Endothelial cell of umbilical vein (primary cell): ENCODE results near the gene GPBAR1. TPM values are rescaled to one million over a fixed set of nuclear protein-coding genes. Genes with fewer than 3 reads are reported as not detected.

Experiments used
- BruUV-seq: library from RNA; stranded (reverse); fragments of 400-500 nt; replicated peaks from 2 replicates; lab custom pipeline; 2021; lab: Mats Ljungman, UMichigan
- CTCF ChIA-PET: fragments of 300-600, 350-600 bp; sonication (Branson Sonifier 250); formaldehyde crosslinking; loops from one replicate; lab custom pipeline; 2021; ENCODE audit warnings: antibody characterized with exemption, inconsistent platforms; lab: Charles Lee
- POLR2A ChIA-PET: fragments of 300-600, 350-600 bp; sonication (Branson Sonifier 250); formaldehyde crosslinking; loops from one replicate; lab custom pipeline; 2021; ENCODE audit warnings: antibody characterized with exemption, inconsistent platforms; lab: Charles Lee
- DNase-seq: peaks from one replicate; pipeline ENCODE4 v3.0.0-alpha.2; 2011; ENCODE audit warnings: low read depth, low spot score
- FAIRE-seq: peaks from 2 replicates; lab custom pipeline; 2011; peaks lifted over from hg19 to GRCh38; lab: Jason Lieb, UNC
- H2AFZ ChIP-seq: 2 replicates; pipeline ENCODE4 v1.6.0; 2012; ENCODE audit warnings: low read depth, low read length, control low read depth, inconsistent platforms
- H3K27ac ChIP-seq: 2 replicates; pipeline ENCODE4 v1.5.1; 2011; ENCODE audit warnings: low read depth, mild to moderate bottlenecking, control low read depth, low read length, moderate library complexity; ENCODE audit not compliant: insufficient read depth
- H3K27me3 ChIP-seq, 2 experiments: 2 replicates each; pipeline versions ENCODE4 v1.6.0 to v1.6.1; 2011; ENCODE audit warnings: low read length in 2 of 2, mixed read lengths in 1 of 2; ENCODE audit not compliant: control insufficient read depth in 2 of 2, insufficient read depth in 2 of 2
- H3K36me3 ChIP-seq, 2 experiments: 2 replicates in 1 of 2; 3 replicates in 1 of 2; pipeline ENCODE4 v1.5.1; 2011; ENCODE audit warnings: low read length in 2 of 2, mild to moderate bottlenecking in 1 of 2, moderate library complexity in 1 of 2; ENCODE audit not compliant: control insufficient read depth in 2 of 2, insufficient read depth in 2 of 2; ENCODE audit errors: extremely low read depth in 1 of 2
- H3K4me1 ChIP-seq: 3 replicates; pipeline ENCODE4 v1.5.1; 2011; ENCODE audit warnings: mild to moderate bottlenecking, low read length; ENCODE audit not compliant: control insufficient read depth, insufficient read depth; ENCODE audit errors: extremely low read depth
- H3K4me2 ChIP-seq: 2 replicates; pipeline ENCODE4 v1.6.1; 2011; ENCODE audit warnings: low read length, control low read depth, mixed read lengths; ENCODE audit not compliant: insufficient read depth
- H3K4me3 ChIP-seq, 3 experiments: fragments of 200-600 bp in 1 of 3; sonication (generic), shearing (Covaris generic) in 1 of 3; replicated peaks in 1 of 3; 2 replicates each; pipeline ENCODE4 v1.5.1; 2011 to 2016; ENCODE audit warnings: control low read depth in 3 of 3, low read length in 3 of 3, mild to moderate bottlenecking in 2 of 3, inconsistent platforms in 1 of 3, low read depth in 1 of 3, moderate library complexity in 1 of 3; ENCODE audit not compliant: insufficient read depth in 1 of 3
- H3K79me2 ChIP-seq: 2 replicates; pipeline ENCODE4 v1.6.0; 2012; ENCODE audit warnings: low read length, inconsistent platforms; ENCODE audit not compliant: control insufficient read depth, insufficient read depth
- H3K9ac ChIP-seq: replicated peaks from 2 replicates; pipeline ENCODE3; 2011; ENCODE audit warnings: low read length, control low read depth; ENCODE audit not compliant: insufficient read depth; ENCODE audit errors: extremely low read depth
- H3K9me1 ChIP-seq: replicated peaks from 3 replicates; pipeline ENCODE4 v1.6.0; 2011; ENCODE audit warnings: mild to moderate bottlenecking, low read length; ENCODE audit not compliant: control insufficient read depth, insufficient read depth; ENCODE audit errors: extremely low read depth
- H3K9me3 ChIP-seq: replicated peaks from 2 replicates; pipeline ENCODE4 v1.5.1; 2012; ENCODE audit warnings: low read length, inconsistent platforms; ENCODE audit not compliant: control insufficient read depth, insufficient read depth
- H4K20me1 ChIP-seq: replicated peaks from 2 replicates; pipeline ENCODE3; 2011; ENCODE audit warnings: mild to moderate bottlenecking, low read length; ENCODE audit not compliant: control insufficient read depth, insufficient read depth; ENCODE audit errors: extremely low read depth
- EZH2 ChIP-seq: IDR thresholded peaks from 2 replicates; pipeline ENCODE4 v1.6.1; 2012; ENCODE audit warnings: borderline replicate concordance, low read depth, mild to moderate bottlenecking, moderate library complexity, low read length, inconsistent platforms; ENCODE audit not compliant: severe bottlenecking
- FOS ChIP-seq: IDR thresholded peaks from 2 replicates; pipeline ENCODE4 v1.6.1; 2011; ENCODE audit warnings: mild to moderate bottlenecking, low read length, moderate library complexity, borderline replicate concordance; ENCODE audit not compliant: insufficient read depth
- GATA2 ChIP-seq: IDR thresholded peaks from 2 replicates; pipeline ENCODE4 v1.7.0; 2011; ENCODE audit warnings: low read depth, mild to moderate bottlenecking, moderate library complexity, mixed read lengths, low read length; ENCODE audit not compliant: insufficient read length, insufficient read depth
- JUN ChIP-seq: IDR thresholded peaks from 2 replicates; pipeline ENCODE4 v1.6.1; 2011; ENCODE audit warnings: borderline replicate concordance, low read depth; ENCODE audit not compliant: insufficient read length, insufficient read depth
- MYC ChIP-seq: IDR thresholded peaks from one replicate; pipeline ENCODE4 v1.6.1; 2011; ENCODE audit warnings: mild to moderate bottlenecking, low read depth, low read length
- POLR2A ChIP-seq: IDR thresholded peaks from 2 replicates; pipeline ENCODE4 v1.6.1; 2012; ENCODE audit warnings: low read depth, mild to moderate bottlenecking, control low read depth, low read length
- POLR2AphosphoS5 ChIP-seq: IDR thresholded peaks from 2 replicates; pipeline ENCODE4 v1.6.1; 2012; ENCODE audit warnings: low read depth, mild to moderate bottlenecking, control low read depth, low read length, moderate library complexity; ENCODE audit not compliant: insufficient read depth
- dilution Hi-C: fragments of 300-500 bp; cut with MboI; formaldehyde crosslinking; loops from one replicate; pipeline ENCODE4 v1.15.0; 2019; ENCODE audit warnings: low sequenced_read_pairs; ENCODE audit not compliant: extremely low pct_ligation_motif_present
- intact Hi-C: fragments of 100-400 bp; cut with micrococcal nuclease; formaldehyde crosslinking; loops from one replicate; pipeline ENCODE4 v1.10.0; 2022
- polyA plus RNA-seq, 4 experiments: library from polyadenylated mRNA; depleted of rRNA in 3 of 4; stranded (reverse) in 3 of 4; unstranded in 1 of 4; fragments of >200 nt; gene quantifications; 2 replicates each; pipeline versions ENCODE4 v1.2.1 to v1.2.3, GENCODE V29; 2011 to 2012; ENCODE audit warnings: missing spikeins in 1 of 4
- total RNA-seq: library from RNA; stranded (reverse); gene quantifications from 2 replicates; pipeline ENCODE4 v1.2.3, GENCODE V29; 2021
- TF ChIP-seq, protein P1 (sequence below): IDR thresholded peaks from 2 replicates; pipeline ENCODE4 v1.6.1; 2011; ENCODE audit not compliant: insufficient read depth, insufficient read length
- TF ChIP-seq, protein P2 (sequence below), 2 donors: IDR thresholded peaks; 1 replicate in 1 of 2; 2 replicates in 1 of 2; pipeline ENCODE4 v1.5.1; 2011; ENCODE audit warnings: low read length in 2 of 2, mild to moderate bottlenecking in 2 of 2, moderate library complexity in 2 of 2, control low read depth in 1 of 2, inconsistent platforms in 1 of 2, low read depth in 1 of 2; ENCODE audit not compliant: insufficient read depth in 1 of 2; ENCODE audit errors: extremely low read depth in 1 of 2

GPBAR1 gene
- total and polyA plus RNA-seq, 2 donors (not counting 3 experiments of a cell fraction or from before 2014, with no cell fraction given), result 0.14 to 0.75 TPM

DNA sequence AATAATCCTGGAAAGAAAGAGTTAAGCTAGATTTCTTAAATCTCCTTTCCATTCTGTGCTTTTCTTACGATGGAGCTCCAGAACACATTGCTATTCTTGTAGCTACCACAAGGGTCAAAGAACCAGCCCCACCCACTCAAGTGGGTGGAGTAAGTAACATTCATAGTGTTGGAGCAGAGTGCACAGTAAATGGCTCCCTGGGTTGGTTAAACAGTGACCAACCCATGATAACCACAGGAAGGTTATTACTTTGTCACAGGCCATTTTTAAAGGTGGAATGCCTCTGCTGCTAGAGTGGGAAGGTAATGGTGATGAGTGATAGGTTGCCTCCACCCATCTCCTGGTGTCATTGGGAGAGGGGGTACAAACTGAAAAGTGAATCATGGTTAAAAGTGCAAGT is 29.9 kb upstream of the GPBAR1 start:
- DNase-seq (no peak), FAIRE-seq (no peak)
- peaks cover 31 to 37% of the 10 kb centered on the region in 2 experiments for H3K36me3 ChIP-seq
- ChIA-PET CTCF (interaction anchor here (0.9 to 1.5 kb wide), 4 partner anchors 10 to 43 kb away, joined by 3 to 7 read pairs (median 3); no protein-coding TSS in a partner anchor), POLR2A (no interaction called here)
- no peak overlapping the region for H3K27ac ChIP-seq
- peaks cover 56% of the 10 kb centered on the region for H3K79me2 ChIP-seq
- no peaks in the 10 kb centered on the region for H3K9me3 ChIP-seq
- dilution Hi-C loops, result no loop called here
- no peaks in the 10 kb centered on the region for H3K27me3 ChIP-seq
- H3K4me2 ChIP-seq, result no peak overlapping the region
- TF ChIP-seq, protein P1, sequence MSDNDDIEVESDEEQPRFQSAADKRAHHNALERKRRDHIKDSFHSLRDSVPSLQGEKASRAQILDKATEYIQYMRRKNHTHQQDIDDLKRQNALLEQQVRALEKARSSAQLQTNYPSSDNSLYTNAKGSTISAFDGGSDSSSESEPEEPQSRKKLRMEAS, result no peak
- no peak for TF ChIP-seq MYC
- no peak for TF ChIP-seq FOS
- TF ChIP-seq JUN, result no peak
- no peak for TF ChIP-seq POLR2AphosphoS5
- no peak overlapping the region for H3K9ac ChIP-seq
- no peaks in the 10 kb centered on the region for H3K9me1 ChIP-seq
- H2AFZ ChIP-seq, result no peak overlapping the region
- H4K20me1 ChIP-seq, result no peaks in the 10 kb centered on the region
- H3K4me3 ChIP-seq, result no peak overlapping the region
- peaks cover 31% of the 10 kb centered on the region for H3K4me1 ChIP-seq
- intact Hi-C loops, result loop anchor here (1.0 kb wide), 1 partner anchor 26 kb away; no protein-coding TSS in a partner anchor
- no TSS peak for BruUV-seq

DNA sequence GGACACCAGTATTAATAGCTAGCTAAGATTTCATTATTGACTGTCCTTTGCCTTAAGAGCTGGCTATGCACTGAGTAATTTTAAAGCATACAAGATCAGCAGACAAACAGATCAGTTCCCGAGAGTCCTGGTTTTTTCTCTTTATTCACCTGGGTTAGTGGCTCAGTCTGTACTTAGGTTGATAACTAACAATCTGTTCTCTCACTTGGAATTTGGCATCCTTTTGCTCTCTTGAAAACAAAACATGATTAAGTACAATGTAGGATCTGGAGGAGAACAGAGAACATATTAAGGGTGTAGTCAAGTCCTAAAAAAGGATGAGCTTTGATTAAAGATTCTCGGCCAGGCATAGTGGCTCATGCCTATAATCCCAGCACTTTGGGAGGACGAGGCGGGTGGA is 27.3 kb upstream of the GPBAR1 start:
- intact Hi-C loops, result no loop called here
- CTCF ChIA-PET, result no interaction called here

More for the DNA sequence above, 27.3 kb upstream of the GPBAR1 start:
- H3K27ac ChIP-seq, result no peak overlapping the region
- H3K9ac ChIP-seq, result no peak overlapping the region
- H3K79me2 ChIP-seq, result peaks cover 44% of the 10 kb centered on the region
- no peaks in the 10 kb centered on the region for H3K27me3 ChIP-seq
- TF ChIP-seq, protein P1, result no peak
- TF ChIP-seq FOS (no peak), POLR2A (no peak), EZH2 (no peak), JUN (no peak), POLR2AphosphoS5 (no peak), GATA2 (no peak), MYC (no peak)
- TF ChIP-seq, protein P2, sequence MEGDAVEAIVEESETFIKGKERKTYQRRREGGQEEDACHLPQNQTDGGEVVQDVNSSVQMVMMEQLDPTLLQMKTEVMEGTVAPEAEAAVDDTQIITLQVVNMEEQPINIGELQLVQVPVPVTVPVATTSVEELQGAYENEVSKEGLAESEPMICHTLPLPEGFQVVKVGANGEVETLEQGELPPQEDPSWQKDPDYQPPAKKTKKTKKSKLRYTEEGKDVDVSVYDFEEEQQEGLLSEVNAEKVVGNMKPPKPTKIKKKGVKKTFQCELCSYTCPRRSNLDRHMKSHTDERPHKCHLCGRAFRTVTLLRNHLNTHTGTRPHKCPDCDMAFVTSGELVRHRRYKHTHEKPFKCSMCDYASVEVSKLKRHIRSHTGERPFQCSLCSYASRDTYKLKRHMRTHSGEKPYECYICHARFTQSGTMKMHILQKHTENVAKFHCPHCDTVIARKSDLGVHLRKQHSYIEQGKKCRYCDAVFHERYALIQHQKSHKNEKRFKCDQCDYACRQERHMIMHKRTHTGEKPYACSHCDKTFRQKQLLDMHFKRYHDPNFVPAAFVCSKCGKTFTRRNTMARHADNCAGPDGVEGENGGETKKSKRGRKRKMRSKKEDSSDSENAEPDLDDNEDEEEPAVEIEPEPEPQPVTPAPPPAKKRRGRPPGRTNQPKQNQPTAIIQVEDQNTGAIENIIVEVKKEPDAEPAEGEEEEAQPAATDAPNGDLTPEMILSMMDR (IDR thresholded peaks at IDR 0.05; ENCODE audit: extremely low read depth in 1 of 2, insufficient read depth in 1 of 2, low read depth in 1 of 2, low read length in 2 of 2), result no peak
- FAIRE-seq, result no peak
- peaks cover 22% of the 10 kb centered on the region for H3K4me1 ChIP-seq
- dilution Hi-C loops, result no loop called here
- H3K4me2 ChIP-seq, result no peak overlapping the region
- no TSS peak for BruUV-seq
- H4K20me1 ChIP-seq, result no peaks in the 10 kb centered on the region
- H3K9me3 ChIP-seq, result no peaks in the 10 kb centered on the region
- peaks cover 34 to 35% of the 10 kb centered on the region in 2 experiments for H3K36me3 ChIP-seq
- DNase-seq, result no peak
- no peak overlapping the region for H3K4me3 ChIP-seq
- H2AFZ ChIP-seq, result no peak overlapping the region
- no peaks in the 10 kb centered on the region for H3K9me1 ChIP-seq
- POLR2A ChIA-PET, result no interaction called here
